A549 treated with Mapracorat at 1 μM for 4 hours (cell line): ENCODE results near the gene SCOC. TPM values are rescaled to one million over a fixed set of nuclear protein-coding genes. Genes with fewer than 3 reads are reported as not detected.

Experiments used
- total RNA-seq: library from RNA; stranded (reverse); fragments of 200-300 nt; extraction: Qiagen RNA extraction; gene quantifications from 5 replicates; pipeline ENCODE4 v1.2.3, GENCODE V29; 2022

Gene SCOC
- total RNA-seq: 24.1 to 32.2 TPM (median 28.4 TPM) in 5 replicates

GRCh38 chr4:140373328-140374129 lies at the start of gene SCOC:
TSS of gene SCOC (plus strand) at chr4:140373646. CDS start at chr4:140379171, 5,525 bp downstream.

DNA sequence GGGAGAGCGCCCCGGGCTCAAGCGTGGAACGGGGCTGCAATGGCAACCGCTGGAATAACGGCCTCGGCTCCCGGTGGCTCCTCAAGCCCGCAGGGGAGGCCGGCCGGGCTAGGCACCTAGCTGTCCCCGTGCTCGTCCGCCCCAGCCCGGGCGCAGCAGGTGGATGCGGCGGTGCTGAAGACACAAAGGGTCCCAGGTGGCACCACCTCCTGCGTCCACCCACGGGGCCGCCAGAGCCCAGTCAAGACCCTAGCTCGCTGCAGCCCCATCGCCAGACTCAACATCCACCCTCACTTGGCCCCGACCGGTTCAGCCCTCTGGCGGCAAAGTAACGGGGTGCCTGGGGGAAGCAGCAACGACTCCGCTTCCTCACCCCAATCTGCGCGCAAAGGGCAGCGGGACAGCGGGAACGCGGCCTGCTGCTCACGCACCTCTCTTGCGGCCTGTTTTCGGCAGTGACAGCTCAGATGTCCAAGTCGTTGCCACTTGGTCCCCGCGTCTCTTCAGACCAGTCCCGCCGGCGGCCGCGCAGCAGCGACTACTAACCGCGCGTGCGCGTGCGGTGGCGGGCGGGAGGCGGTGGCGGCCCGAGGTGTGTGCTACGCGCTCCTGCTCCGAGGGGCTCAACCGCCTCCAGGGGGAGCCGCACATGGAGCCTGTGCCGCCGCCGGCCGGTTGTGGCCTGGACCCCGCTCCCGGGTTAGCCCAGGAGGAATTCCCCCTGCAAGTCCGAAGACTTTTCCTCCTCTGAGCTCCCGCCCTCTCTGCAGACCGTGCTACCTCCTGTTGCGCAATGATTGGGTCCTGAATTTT lies 53.9 kb downstream of the SCOC start, which contains the start of gene CLGN:
Gene CLGN, minus strand, starts transcription at position 543 of the 813 bp plus-strand sequence. CDS start 14,570 bp downstream, outside the sequence.

Other genes starting within 250 kb of the SCOC start
- 12.8 to 15.7 TPM (median 13.6 TPM) in 5 replicates for gene MAML3, start 219.5 kb upstream of the SCOC start, total RNA-seq
- gene CLGN, start 54.0 kb downstream of the SCOC start, total RNA-seq: 4.5 to 5.5 TPM (median 5.3 TPM) in 5 replicates
- not detected in 5 replicates for gene MGAT4D, start 124.6 kb downstream of the SCOC start, total RNA-seq
- 10.1 to 11.3 TPM (median 10.7 TPM) in 5 replicates for gene ELMOD2, start 150.5 kb downstream of the SCOC start, total RNA-seq
- gene UCP1, start 195.3 kb downstream of the SCOC start, total RNA-seq: not detected in 5 replicates